Cardiac fibroblast (primary cell): ENCODE data around the gene FMNL2.

Experiments used
- DNase-seq, 2 donors: peaks; one replicate each; pipeline versions ENCODE4 v3.0.0 to v3.0.0-alpha.2; 2010; ENCODE audit warnings: low read depth in 2 of 2
- H3K4me3 ChIP-seq, 2 donors: replicated peaks in 1 of 2; 1 replicate in 1 of 2; 2 replicates in 1 of 2; pipeline ENCODE4 v1.5.1; 2011; ENCODE audit warnings: low read depth in 2 of 2, low read length in 2 of 2, mild to moderate bottlenecking in 2 of 2, moderate library complexity in 1 of 2
- TF ChIP-seq, protein P1 (sequence below): IDR thresholded peaks from one replicate; pipeline ENCODE4 v1.5.1; 2011; ENCODE audit warnings: low read depth, mild to moderate bottlenecking, low read length, inconsistent platforms

FMNL2 gene

DNA sequence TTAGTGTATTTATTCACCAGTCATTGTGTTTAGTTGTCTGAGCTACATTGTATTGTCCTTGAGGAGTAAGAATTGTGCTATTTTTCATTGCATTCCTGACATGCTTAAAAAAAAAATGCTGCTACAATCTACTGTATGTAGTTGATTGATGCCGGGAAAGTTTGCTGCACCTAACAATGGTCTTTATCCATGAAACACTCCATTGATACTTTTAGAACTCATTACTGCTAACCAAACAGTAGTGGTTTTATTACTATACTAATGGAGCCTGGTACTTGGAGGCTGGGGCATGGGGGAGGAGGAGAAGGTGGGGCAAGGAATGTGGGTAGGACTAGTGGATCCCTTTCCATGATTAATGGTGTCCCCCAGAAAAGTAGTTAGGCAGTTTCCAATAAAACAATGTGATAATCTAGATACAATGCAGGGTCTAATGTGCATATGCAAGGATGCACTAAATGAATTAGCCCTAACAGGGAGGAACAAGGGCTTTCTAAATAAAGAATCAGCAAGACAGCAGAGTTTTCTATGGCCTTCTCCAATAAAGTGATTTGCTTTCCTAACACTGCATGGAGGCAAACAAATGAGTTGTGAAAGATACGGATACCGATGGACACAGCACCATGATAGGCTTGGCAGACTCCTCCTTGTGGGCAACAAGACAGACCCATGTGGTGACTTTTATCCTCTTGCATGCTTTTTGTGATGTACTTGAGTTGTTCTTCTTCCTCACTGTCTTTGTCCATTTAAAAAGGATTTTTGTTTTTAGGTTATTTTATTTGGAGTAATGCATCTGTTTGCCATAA, 78.5 kb downstream of the FMNL2 start:
- TF ChIP-seq, protein P1, sequence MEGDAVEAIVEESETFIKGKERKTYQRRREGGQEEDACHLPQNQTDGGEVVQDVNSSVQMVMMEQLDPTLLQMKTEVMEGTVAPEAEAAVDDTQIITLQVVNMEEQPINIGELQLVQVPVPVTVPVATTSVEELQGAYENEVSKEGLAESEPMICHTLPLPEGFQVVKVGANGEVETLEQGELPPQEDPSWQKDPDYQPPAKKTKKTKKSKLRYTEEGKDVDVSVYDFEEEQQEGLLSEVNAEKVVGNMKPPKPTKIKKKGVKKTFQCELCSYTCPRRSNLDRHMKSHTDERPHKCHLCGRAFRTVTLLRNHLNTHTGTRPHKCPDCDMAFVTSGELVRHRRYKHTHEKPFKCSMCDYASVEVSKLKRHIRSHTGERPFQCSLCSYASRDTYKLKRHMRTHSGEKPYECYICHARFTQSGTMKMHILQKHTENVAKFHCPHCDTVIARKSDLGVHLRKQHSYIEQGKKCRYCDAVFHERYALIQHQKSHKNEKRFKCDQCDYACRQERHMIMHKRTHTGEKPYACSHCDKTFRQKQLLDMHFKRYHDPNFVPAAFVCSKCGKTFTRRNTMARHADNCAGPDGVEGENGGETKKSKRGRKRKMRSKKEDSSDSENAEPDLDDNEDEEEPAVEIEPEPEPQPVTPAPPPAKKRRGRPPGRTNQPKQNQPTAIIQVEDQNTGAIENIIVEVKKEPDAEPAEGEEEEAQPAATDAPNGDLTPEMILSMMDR, result no peak
- DNase-seq, result peak in 1 of 2 donors; percentile 52
- no peak overlapping the region for H3K4me3 ChIP-seq

- no peak overlapping the region for H3K4me3 ChIP-seq
- DNase-seq, result peak in 1 of 2 donors; percentile 72
- TF ChIP-seq, protein P1, result no peak
These were observed 80.3 kb downstream of the FMNL2 start for GRCh38 chr2:152415231-152415642.

- H3K4me3 ChIP-seq, result no peak overlapping the region
- TF ChIP-seq, protein P1, result no peak
- peak; percentile 49 to 77 for DNase-seq
These were observed 80.8 kb downstream of the FMNL2 start for GRCh38 chr2:152415796-152416195.

- no peak overlapping the region for H3K4me3 ChIP-seq
- peak in 1 of 2 donors; percentile 70 for DNase-seq
- TF ChIP-seq, protein P1, result no peak
These were observed 83.7 kb downstream of the FMNL2 start for GRCh38 chr2:152418688-152419087.

- TF ChIP-seq, protein P1, result no peak
- H3K4me3 ChIP-seq, result no peak overlapping the region
- no peak for DNase-seq
These were observed 85.0 kb downstream of the FMNL2 start for GRCh38 chr2:152419944-152420343.

- no peak overlapping the region for H3K4me3 ChIP-seq
- no peak for DNase-seq
- TF ChIP-seq, protein P1, result no peak
These were observed 85.4 kb downstream of the FMNL2 start for GRCh38 chr2:152420363-152420762.
